PC-3 (cell line): Measurements from ENCODE around the gene MID1.

ENCODE experiments used
- CTCF ChIP-seq: fragments of 300-600 bp; sonication (generic); conservative IDR thresholded peaks from 2 replicates; pipeline ENCODE4 v1.5.1; 2017; ENCODE audit warnings: antibody characterized with exemption, low read depth, mild to moderate bottlenecking, low read length
- EZH2 ChIP-seq: fragments of 300-600 bp; sonication (generic); IDR thresholded peaks from one replicate; pipeline ENCODE4 v1.6.1; 2017; ENCODE audit warnings: antibody characterized with exemption, mild to moderate bottlenecking, low read length; ENCODE audit not compliant: unreplicated experiment
- EZH2phosphoT487 ChIP-seq: fragments of 300-600 bp; sonication (generic); IDR thresholded peaks from 2 replicates; pipeline ENCODE4 v1.6.1; 2018; ENCODE audit warnings: mild to moderate bottlenecking, antibody characterized with exemption, low read length, borderline replicate concordance

- no peak for TF ChIP-seq EZH2phosphoT487
- TF ChIP-seq CTCF: no peak
- TF ChIP-seq EZH2: no peak
Measured at GRCh38 chrX:10608099-10608498, 12.3 kb downstream of the MID1 start.
